ENCODE measurements around the gene AKT2. TPM values are rescaled to one million over a fixed set of nuclear protein-coding genes. Genes with fewer than 3 reads are reported as not detected.

The AKT2 gene
- total RNA-seq, 1 experiment from 2014 or later, result 149 TPM

- Histone ChIP-seq H3K4me1 (replicated peaks; ENCODE audit: insufficient read depth) (no peaks in the 10 kb centered on the region), H3K27ac (no peak overlapping the region), H3F3A (ENCODE audit: insufficient read depth, low read depth) (no peaks in the 10 kb centered on the region), H3K27me3 (ENCODE audit: insufficient read depth, low read depth) (no peaks in the 10 kb centered on the region), H4K20me1 (ENCODE audit: insufficient read depth) (no peaks in the 10 kb centered on the region), H3K4me3 (no peak overlapping the region), H3K9me2 (ENCODE audit: insufficient read depth) (no peaks in the 10 kb centered on the region), H3K9me3 (ENCODE audit: insufficient read depth, low read depth) (no peaks in the 10 kb centered on the region), H2AFZ (no peak overlapping the region), H3K4me2 (no peak overlapping the region), H3K36me3 (ENCODE audit: low read depth) (no peaks in the 10 kb centered on the region), H3K79me2 (ENCODE audit: low read depth) (no peaks in the 10 kb centered on the region)
- ChIA-PET POLR2A (ENCODE audit: unreplicated experiment) (no interaction called here), CTCF (no interaction called here)
- no TSS peak for BruUV-seq (replicated peaks)
- TF ChIP-seq CTCF (conservative IDR thresholded peaks at IDR 0.05) (no peak), EZH2 (IDR thresholded peaks at IDR 0.05; ENCODE audit: low read depth) (no peak)
- DNase-seq, result no peak
- intact Hi-C loops (cut with micrococcal nuclease; ENCODE audit: unreplicated experiment), result no loop called here
Measured at GRCh38 chr19:40237791-40238190, 47.4 kb downstream of the AKT2 start.

GRCh38 chr19:40236366-40236765 is 48.8 kb downstream of the AKT2 start:
- no peaks in the 10 kb centered on the region for H3K79me2 ChIP-seq (ENCODE audit: low read depth)
- no peak overlapping the region for H3K27ac ChIP-seq
- no peaks in the 10 kb centered on the region for H3F3A ChIP-seq (ENCODE audit: insufficient read depth, low read depth)
- H4K20me1 ChIP-seq (ENCODE audit: insufficient read depth), result no peaks in the 10 kb centered on the region
- POLR2A ChIA-PET (ENCODE audit: unreplicated experiment), result no interaction called here
- TF ChIP-seq CTCF (conservative IDR thresholded peaks at IDR 0.05), result no peak
- no peak for TF ChIP-seq EZH2 (IDR thresholded peaks at IDR 0.05; ENCODE audit: low read depth)
- no peaks in the 10 kb centered on the region for H3K27me3 ChIP-seq (ENCODE audit: insufficient read depth, low read depth)
- CTCF ChIA-PET, result no interaction called here
- no peak for DNase-seq
- H3K9me3 ChIP-seq (ENCODE audit: insufficient read depth, low read depth), result no peaks in the 10 kb centered on the region
- H3K4me2 ChIP-seq, result no peak overlapping the region
- intact Hi-C loops (cut with micrococcal nuclease; ENCODE audit: unreplicated experiment), result no loop called here
- no peak overlapping the region for H3K4me3 ChIP-seq
- no peak overlapping the region for H2AFZ ChIP-seq
- H3K4me1 ChIP-seq (replicated peaks; ENCODE audit: insufficient read depth), result no peaks in the 10 kb centered on the region
- no TSS peak for BruUV-seq (replicated peaks)
- no peaks in the 10 kb centered on the region for H3K9me2 ChIP-seq (ENCODE audit: insufficient read depth)
- H3K36me3 ChIP-seq (ENCODE audit: low read depth), result no peaks in the 10 kb centered on the region

- TF ChIP-seq EZH2 (IDR thresholded peaks at IDR 0.05; ENCODE audit: low read depth) (no peak), CTCF (conservative IDR thresholded peaks at IDR 0.05) (no peak)
- Histone ChIP-seq H2AFZ (no peak overlapping the region), H3K4me1 (replicated peaks; ENCODE audit: insufficient read depth) (no peaks in the 10 kb centered on the region), H3K27ac (no peak overlapping the region), H3K27me3 (ENCODE audit: insufficient read depth, low read depth) (no peaks in the 10 kb centered on the region), H3F3A (ENCODE audit: insufficient read depth, low read depth) (no peaks in the 10 kb centered on the region), H3K79me2 (ENCODE audit: low read depth) (no peaks in the 10 kb centered on the region), H3K9me2 (ENCODE audit: insufficient read depth) (no peaks in the 10 kb centered on the region), H4K20me1 (ENCODE audit: insufficient read depth) (no peaks in the 10 kb centered on the region), H3K36me3 (ENCODE audit: low read depth) (no peaks in the 10 kb centered on the region), H3K4me2 (no peak overlapping the region), H3K9me3 (ENCODE audit: insufficient read depth, low read depth) (no peaks in the 10 kb centered on the region), H3K4me3 (no peak overlapping the region)
- ChIA-PET CTCF (no interaction called here), POLR2A (ENCODE audit: unreplicated experiment) (no interaction called here)
- BruUV-seq (replicated peaks), result no TSS peak
- intact Hi-C loops (cut with micrococcal nuclease; ENCODE audit: unreplicated experiment), result no loop called here
- DNase-seq, result no peak
Measured at GRCh38 chr19:40236026-40236355, 49.2 kb downstream of the AKT2 start.

Data from PC-9 (cell line).